COR-L47 (cell line): Measurements from ENCODE around the gene KDR.

Experiments used
- DNase-seq: peaks from one replicate; lab custom pipeline; 2025; lab: John Stamatoyannopoulos, UW

KDR gene

DNA sequence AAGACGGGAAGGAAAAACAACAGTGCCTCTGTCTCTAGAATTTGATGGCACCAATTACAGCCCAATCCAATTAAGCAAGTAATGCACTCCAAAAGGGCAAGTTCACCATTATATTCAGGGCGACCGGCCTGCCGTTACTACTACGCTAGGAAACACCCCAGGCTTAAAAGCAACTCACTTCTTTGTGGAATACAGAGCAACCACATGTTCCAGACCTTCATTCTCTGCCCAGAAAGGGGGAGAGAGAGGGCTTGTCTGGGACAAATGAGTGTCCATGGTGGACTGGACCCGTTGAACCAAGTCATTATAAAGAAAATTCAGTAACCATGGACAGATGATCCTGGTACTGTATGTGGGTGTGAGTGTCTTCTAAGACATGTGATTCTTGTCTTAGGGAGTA lies 1.6 kb downstream of the KDR start:
- DNase-seq, result no peak

DNA sequence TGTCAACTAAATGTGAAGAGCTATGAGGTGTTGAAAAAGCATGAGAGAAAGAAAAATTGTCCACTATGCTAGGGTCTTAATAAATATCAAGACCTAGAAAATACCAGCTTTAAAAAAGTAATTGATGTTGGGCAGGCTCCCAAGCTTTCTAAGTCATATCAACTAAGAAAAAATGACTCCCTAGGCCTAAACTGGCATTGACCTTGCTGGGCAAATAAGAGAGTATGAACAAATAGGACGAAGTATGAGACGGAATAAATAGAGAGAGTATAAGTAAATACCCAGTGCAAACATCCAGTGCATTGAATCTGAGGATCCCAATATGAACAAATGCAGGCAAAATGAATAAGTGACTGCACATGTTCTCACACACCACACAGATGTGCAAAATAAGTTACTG lies 3.2 kb downstream of the KDR start:
- DNase-seq, result no peak

- DNase-seq, result no peak
Measured at GRCh38 chr4:55121246-55121645, 4.1 kb downstream of the KDR start.

- no peak for DNase-seq
Measured at GRCh38 chr4:55118397-55118796, 7.0 kb downstream of the KDR start.

- DNase-seq, result no peak
Measured at GRCh38 chr4:55117511-55117910, 7.9 kb downstream of the KDR start.

GRCh38 chr4:55116450-55116849 lies 8.9 kb downstream of the KDR start:
- DNase-seq, result no peak

DNA sequence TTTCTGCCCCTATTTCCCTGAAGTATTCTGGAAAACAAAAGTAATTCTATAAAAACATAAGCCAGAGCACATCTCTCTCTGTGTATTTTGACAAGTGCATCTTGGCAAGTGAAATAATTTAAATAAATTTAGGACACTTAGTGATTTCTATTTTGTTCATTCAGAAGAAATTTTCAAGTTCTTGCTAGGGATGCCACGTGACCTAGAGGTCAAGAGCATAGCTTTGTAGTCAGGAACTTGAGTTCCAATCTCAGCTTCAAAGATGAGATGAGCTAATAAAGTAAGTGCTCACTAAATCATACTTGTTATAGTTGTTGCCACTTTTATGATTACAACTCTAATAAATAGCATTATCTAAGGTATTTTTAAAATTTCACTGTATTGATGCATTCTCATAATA lies 13.8 kb downstream of the KDR start:
- no peak for DNase-seq

DNA sequence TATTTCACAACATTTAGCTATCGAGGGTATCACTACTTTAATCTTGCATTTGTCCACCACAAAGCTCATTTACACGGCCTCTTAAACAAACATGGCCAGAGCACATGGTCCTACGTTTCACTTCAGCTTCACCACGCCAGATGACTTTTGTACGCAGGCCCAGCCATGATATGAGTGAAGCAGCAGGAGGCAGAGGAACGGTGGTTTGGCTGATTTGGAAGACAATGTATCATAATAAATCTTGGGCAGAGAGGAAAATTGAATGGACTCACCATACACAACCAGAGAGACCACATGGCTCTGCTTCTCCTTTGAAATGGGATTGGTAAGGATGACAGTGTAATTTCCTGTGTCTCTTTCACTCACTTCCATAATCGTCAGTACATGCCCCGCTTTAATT lies 15.3 kb downstream of the KDR start:
- DNase-seq, result no peak

DNA sequence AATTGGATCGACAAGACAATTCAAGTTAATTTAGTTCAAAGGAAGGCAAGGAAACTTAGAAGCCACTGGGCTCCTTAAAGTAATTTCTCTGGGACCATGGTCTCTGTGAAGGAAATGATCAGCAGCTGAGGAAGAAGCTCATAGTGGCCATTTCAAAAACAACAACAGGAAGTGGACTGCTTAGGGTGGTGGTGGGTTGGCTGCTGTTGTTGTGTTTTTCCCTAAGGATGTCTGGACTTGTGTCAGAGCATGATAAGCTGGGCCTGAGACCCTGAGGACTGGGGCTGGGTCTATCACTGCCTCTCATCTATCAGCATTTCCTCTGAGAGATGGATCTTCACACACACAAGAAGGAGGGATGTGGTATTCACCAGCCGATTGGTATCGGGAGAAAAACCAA lies 18.3 kb downstream of the KDR start:
- no peak for DNase-seq

- no peak for DNase-seq
Measured at GRCh38 chr4:55103224-55103623, 22.2 kb downstream of the KDR start.

DNA sequence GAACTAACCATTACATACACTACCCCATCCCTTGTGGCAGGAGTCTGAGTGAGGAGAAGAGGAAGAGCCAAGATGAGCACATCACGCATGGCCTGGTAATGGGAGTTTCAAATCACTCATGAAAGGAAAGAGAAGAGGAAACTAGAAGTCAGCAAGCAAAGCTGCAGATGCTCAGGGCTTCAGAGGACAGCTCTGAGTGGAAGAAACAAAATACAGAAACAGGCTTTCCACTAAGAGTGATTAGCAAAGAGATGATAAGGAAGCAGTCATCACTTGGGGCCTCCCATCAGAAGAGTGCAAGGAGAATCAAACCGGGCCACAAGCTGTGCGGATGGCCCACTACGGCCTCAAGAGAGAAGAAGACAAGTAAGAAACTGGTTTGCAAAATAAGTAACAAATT lies 25.6 kb downstream of the KDR start:
- DNase-seq, result no peak

DNA sequence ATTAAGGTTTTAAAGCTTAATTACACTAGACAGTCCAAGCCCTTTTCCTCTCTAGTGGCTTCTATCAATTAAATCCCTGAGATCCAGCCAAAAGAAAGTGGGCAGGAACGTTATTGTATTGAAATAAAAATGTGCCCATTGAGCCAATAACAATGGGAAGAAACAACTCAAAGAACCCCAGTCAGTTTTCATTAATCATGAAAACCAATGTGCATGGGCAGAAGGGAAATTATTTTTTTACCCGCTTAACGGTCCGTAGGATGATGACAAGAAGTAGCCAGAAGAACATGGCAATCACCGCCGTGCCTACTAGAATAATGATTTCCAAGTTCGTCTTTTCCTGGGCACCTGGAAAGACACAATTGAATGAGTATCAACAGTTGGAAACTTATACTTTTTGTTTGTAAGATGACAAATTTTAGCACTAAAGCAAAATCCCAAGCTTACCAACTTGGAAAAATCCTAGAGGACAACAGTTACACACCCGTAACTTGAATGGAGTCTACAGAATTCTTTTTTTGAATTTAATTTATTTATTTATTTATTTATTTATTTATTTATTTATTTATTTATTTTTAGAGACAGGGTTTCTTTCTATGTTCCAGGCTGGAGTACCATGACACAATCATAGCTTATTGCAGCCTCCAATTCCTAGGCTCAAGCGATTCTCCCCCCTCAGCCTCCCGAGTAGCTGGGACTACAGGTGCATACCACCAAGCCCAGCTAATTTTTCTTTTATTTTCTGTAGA lies 26.8 kb downstream of the KDR start:
- DNase-seq, result no peak

DNA sequence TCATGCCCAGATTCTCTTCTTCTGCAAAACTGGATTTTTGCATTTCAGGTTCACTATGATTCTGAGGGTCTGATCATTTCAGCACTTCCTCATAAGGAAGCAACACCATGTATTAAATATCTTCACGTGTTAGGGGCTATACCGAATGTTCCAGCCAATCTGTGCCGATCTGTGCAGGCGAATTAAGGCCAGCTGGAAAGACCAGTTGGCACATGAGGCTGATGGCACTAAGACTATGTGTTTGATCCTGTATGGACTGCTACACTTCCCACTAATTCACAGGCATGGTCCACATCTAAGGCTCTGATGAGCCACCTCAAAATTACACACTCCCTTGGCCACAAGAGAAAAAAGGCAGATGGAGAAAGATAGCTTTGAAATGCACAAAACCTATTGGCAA lies 28.8 kb downstream of the KDR start:
- no peak for DNase-seq

DNA sequence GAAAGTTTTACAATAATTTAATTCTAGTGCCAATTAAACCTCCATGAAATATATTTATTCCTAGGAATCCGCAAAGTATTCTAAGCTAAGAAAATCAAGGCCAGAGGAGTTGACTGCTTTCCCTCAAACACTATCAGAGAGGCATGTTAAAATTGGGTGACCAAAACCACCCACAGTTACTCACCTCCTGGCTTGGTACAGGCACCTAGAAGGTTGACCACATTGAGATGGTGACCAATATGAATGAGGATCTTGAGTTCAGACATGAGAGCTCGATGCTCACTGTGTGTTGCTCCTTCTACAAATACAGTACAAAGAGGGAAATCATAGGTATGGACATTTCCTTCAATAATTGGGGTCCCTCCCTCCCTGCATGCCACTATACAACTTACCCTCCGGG lies 29.4 kb downstream of the KDR start:
- no peak for DNase-seq

GRCh38 chr4:55092504-55092903 lies 32.9 kb downstream of the KDR start:
- DNase-seq, result no peak

DNA sequence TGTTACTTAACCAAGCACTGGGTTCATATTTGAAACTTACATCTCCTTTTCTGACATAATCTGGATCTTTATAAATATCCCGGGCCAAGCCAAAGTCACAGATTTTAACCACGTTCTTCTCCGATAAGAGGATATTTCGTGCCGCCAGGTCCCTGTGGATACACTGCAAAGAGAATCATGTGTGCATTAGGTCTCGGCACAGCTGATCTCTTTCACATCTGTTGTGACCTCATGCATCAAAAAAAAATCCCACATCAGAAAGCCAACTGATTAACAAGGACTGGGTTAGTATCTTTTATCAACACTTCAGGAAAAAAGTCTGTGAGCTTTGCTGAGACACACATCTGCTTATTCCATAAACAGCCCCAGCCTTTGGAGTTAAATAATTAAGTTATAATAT lies 35.5 kb downstream of the KDR start:
- no peak for DNase-seq

DNA sequence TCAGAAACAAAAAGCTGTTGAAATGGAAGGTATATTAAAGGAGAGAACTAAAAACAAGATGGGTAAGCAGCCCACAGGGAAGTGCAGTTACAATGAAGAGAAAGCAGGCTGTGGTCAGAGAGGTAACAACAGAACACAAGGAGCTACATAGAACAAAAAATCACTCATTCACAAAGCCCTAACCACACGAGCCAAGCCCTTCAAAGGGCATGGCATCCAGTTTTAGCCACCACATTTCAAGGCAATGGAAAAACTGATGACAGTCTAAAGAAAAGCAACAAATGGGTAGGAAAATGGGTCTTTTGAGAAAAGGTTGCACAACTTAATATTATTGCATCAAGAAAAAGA lies 37.5 kb downstream of the KDR start:
- DNase-seq, result no peak

- DNase-seq, result no peak
Measured at GRCh38 chr4:55087009-55087912, 38.1 kb downstream of the KDR start.

DNA sequence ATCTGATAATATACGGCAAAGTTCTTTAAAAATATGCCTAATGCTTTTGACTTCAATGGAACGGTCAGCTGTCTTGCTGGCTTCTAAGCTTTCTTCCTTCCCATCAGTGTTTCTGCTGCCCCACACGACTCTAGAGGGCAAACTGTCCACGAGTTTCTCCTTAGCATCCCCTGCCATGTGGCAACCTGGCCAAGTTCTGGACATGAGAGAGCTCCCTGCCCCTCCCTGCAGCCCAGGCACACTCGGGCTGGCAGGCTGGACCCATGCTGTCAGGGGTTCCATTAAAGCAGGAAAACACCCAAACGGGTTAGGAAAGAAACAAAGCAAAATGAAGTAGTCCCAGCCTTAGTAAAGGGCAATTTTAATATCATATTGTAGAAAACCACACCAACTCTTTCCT lies 38.8 kb downstream of the KDR start:
- no peak for DNase-seq

DNA sequence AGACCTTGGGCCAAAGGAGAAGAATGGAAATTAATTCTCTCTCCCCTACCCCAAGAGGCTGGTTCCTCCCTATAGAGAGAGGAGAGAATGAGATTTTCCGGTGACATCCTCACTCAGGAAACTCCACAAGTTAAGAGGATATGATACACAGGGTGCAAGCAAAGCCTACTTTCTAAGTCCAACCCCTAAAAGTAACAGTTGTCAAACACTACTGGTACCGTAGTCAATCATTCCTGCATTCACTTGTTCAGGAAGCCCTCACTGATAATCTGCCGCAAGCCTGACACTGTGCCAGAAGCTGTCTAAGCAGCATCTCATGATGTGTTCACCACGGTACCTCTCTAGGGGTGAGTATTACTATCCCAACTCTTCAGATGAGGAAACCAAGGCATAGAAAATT lies 41.7 kb downstream of the KDR start:
- no peak for DNase-seq

- no peak for DNase-seq
Measured at GRCh38 chr4:55082756-55083155, 42.6 kb downstream of the KDR start.

DNA sequence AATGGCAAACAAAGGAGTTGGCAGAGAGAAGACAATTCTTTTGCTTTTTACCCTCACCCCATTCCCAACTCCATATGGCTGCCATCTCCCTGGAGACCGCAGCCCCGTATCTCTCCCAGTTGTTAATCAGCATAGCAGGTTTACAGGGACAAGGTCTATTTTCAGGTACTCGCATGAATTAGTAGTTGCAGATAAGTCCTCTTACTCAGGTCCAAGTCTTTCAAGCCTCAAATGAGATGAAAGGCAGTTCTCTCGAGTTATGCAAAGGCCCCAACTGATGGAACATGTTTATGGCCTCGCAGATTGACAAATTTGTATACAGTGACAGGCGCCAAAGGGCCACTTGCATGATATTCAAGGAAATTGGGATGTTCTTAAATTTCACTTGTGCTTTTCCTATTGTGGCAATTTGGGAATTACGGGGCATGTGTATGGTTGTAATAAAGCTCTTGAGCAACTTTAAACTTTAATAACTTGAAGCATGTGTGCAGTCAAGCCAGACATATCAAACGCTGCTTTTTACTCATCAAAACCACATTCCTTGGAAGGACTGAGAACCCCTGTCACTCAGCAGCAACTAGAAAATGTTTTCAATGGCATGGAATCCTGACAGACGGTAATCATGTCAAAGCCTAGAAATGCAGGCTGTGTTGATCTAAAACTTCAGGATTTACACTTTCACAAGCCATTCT lies 45.1 kb downstream of the KDR start:
- no peak for DNase-seq
